ENCODE measurements around the gene ITGB4.
"Not testable (repeated sequence)": the region's sequence is repeated elsewhere in the genome, so short reads cannot be mapped to it uniquely, and the experiment has no call there.

The ITGB4 gene

GRCh38 chr17:75759457-75759856 is 38.2 kb downstream of the ITGB4 start:
- no peak for TF ChIP-seq CTCF (IDR thresholded peaks at IDR 0.05; ENCODE audit: extremely low read depth, insufficient read depth, missing control alignments)
- DNase-seq (ENCODE audit: low spot score), result no peak
- in situ Hi-C loops (cut with MboI; ENCODE audit: low pct_unique_long_range_greater_than_20kb, low sequenced_read_pairs, unreplicated experiment), result no loop called here

- DNase-seq (ENCODE audit: low spot score); in situ Hi-C loops (cut with MboI; ENCODE audit: low pct_unique_long_range_greater_than_20kb, low sequenced_read_pairs, unreplicated experiment): not testable (repeated sequence)
Observed at GRCh38 chr17:75759978-75760640, 38.9 kb downstream of the ITGB4 start.

- in situ Hi-C loops (cut with MboI; ENCODE audit: low pct_unique_long_range_greater_than_20kb, low sequenced_read_pairs, unreplicated experiment), result no loop called here
- no peak for DNase-seq (ENCODE audit: low spot score)
- TF ChIP-seq CTCF (IDR thresholded peaks at IDR 0.05; ENCODE audit: extremely low read depth, insufficient read depth, missing control alignments), result no peak
Observed at GRCh38 chr17:75762513-75763268, 41.4 kb downstream of the ITGB4 start.

- no peak for DNase-seq (ENCODE audit: low spot score)
- TF ChIP-seq CTCF (IDR thresholded peaks at IDR 0.05; ENCODE audit: extremely low read depth, insufficient read depth, missing control alignments), result no peak
- in situ Hi-C loops (cut with MboI; ENCODE audit: low pct_unique_long_range_greater_than_20kb, low sequenced_read_pairs, unreplicated experiment), result no loop called here
Observed at GRCh38 chr17:75763269-75763607, 42.0 kb downstream of the ITGB4 start.

- no peak for TF ChIP-seq CTCF (IDR thresholded peaks at IDR 0.05; ENCODE audit: extremely low read depth, insufficient read depth, missing control alignments)
- in situ Hi-C loops (cut with MboI; ENCODE audit: low pct_unique_long_range_greater_than_20kb, low sequenced_read_pairs, unreplicated experiment), result no loop called here
- no peak for DNase-seq (ENCODE audit: low spot score)
Observed at GRCh38 chr17:75763613-75764416, 42.6 kb downstream of the ITGB4 start.

- no peak for TF ChIP-seq CTCF (IDR thresholded peaks at IDR 0.05; ENCODE audit: extremely low read depth, insufficient read depth, missing control alignments)
- DNase-seq (ENCODE audit: low spot score), result no peak
- in situ Hi-C loops (cut with MboI; ENCODE audit: low pct_unique_long_range_greater_than_20kb, low sequenced_read_pairs, unreplicated experiment), result no loop called here
Observed at GRCh38 chr17:75764417-75764710, 43.1 kb downstream of the ITGB4 start.
